ENCODE data around the gene KMT5B.

GRCh38 chr11:68167474-68167873, 45.6 kb downstream of the KMT5B start:
- TF ChIP-seq EZH2 (IDR thresholded peaks at IDR 0.05; ENCODE audit: low read depth, unreplicated experiment) (no peak), REST (IDR thresholded peaks at IDR 0.05; ENCODE audit: unreplicated experiment) (no peak), CTCF (conservative IDR thresholded peaks at IDR 0.05; ENCODE audit: low read depth in 2 of 2) (no peak), POLR2AphosphoS5 (IDR thresholded peaks at IDR 0.05; ENCODE audit: low read depth) (no peak), CREB1 (CRISPR knock-in tag; IDR thresholded peaks at IDR 0.05; ENCODE audit: low read depth) (no peak), EZH2phosphoT487 (IDR thresholded peaks at IDR 0.05; ENCODE audit: unreplicated experiment) (no peak), NANOG (IDR thresholded peaks at IDR 0.05; ENCODE audit: borderline replicate concordance) (no peak), ZNF462 (CRISPR knock-in tag; IDR thresholded peaks at IDR 0.05) (no peak)
